ENCODE results near the gene KIF2C. TPM values are rescaled to one million over a fixed set of nuclear protein-coding genes. Genes with fewer than 3 reads are reported as not detected.
A peak's percentile ranks its signal among the peaks of the same experiment; 100 is the strongest.
"Not testable (repeated sequence)": the region's sequence is repeated elsewhere in the genome, so short reads cannot be mapped to it uniquely, and the experiment has no call there.

The KIF2C gene
- total RNA-seq, 1 experiment from 2014 or later, result 49.8 TPM

GRCh38 chr1:44717653-44718052 is 22.0 kb upstream of the KIF2C start:
- DNase-seq (ENCODE audit: extremely low read depth, low read depth), result no peak

GRCh38 chr1:44718091-44718490 is 21.5 kb upstream of the KIF2C start:
- DNase-seq (ENCODE audit: extremely low read depth, low read depth), result no peak

- no peak for DNase-seq (ENCODE audit: extremely low read depth, low read depth)
Measured at GRCh38 chr1:44719318-44719717, 20.3 kb upstream of the KIF2C start.

DNA sequence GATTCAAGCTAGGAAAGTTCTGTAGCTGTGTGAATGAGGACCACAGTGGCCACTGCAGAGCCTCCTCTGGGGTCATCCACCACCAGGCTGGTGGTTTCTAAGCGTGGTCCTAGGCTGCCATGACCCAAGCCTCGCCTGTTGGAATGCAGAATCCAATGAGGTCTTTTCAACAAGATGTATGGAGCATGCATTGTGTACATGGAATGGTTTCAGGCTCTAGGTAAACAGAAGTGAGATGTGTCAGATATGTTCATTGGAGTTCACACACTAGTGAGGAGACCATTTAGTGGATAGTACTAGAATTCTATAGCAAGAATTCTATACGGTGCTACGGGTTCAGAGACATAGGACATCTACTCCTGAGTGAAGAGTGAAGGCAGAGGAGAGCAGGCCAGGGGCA is 19.4 kb upstream of the KIF2C start:
- no peak for DNase-seq (ENCODE audit: extremely low read depth, low read depth)

DNA sequence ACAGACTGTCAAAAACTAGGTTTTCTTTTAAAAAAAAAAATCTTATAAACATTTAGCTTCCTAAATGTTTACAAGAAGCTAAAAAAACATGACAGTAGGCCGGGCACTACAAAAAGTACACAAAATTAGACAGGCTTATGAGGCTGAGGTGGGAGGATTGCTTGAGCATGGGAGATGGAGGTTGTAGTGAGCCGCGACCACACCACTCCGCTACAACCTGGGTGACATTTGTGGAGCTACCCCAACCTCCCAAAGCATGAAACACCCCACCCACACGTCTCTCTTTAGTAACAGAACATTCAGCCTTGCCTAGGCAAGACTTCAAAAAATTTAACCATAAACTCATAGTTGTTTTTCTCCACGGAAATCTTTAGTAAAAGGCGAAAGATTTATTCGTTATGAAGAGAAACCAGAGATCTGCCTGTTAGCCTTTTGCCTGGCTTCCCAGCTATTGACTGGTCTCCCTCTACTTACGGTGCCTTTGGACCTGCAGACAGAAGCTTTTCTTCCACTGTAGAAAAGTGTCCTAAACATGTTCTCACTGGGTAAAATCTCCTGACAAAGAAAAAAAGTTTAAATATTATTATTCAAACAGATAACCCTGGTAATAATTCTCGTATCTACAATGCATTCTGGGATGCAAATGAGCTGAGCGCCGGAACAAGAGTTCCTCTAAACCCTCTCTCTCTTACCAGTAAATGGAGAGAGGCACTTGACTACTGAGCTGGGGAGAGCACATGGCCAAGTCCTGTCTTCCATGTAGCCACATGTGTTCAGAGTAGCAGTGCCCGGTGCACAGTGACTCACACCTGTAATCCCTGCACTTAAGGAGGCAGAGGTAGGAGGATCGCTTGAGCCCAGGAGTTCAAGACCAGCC is 17.9 kb upstream of the KIF2C start:
- DNase-seq (ENCODE audit: extremely low read depth, low read depth), result peak; percentile 96

DNA sequence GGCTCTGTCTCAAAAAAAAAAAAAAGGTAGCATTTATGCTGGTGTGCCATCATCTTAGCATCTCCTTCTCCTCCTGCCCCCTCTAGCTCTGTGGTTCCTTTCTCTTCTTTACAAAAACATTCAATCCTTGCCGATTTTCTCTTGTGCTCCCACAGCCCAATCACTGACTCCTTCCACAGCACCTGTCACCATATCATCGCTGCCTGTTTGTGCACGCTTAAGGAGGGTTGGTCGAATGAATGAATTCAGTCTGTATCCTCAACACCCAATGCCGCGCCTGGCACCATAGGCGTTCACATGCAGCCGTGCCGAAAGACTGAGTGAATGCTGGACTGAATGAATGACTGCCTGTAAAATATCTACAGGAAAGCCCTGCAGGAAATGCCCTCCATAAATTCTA is 16.6 kb upstream of the KIF2C start:
- no peak for DNase-seq (ENCODE audit: extremely low read depth, low read depth)

DNA sequence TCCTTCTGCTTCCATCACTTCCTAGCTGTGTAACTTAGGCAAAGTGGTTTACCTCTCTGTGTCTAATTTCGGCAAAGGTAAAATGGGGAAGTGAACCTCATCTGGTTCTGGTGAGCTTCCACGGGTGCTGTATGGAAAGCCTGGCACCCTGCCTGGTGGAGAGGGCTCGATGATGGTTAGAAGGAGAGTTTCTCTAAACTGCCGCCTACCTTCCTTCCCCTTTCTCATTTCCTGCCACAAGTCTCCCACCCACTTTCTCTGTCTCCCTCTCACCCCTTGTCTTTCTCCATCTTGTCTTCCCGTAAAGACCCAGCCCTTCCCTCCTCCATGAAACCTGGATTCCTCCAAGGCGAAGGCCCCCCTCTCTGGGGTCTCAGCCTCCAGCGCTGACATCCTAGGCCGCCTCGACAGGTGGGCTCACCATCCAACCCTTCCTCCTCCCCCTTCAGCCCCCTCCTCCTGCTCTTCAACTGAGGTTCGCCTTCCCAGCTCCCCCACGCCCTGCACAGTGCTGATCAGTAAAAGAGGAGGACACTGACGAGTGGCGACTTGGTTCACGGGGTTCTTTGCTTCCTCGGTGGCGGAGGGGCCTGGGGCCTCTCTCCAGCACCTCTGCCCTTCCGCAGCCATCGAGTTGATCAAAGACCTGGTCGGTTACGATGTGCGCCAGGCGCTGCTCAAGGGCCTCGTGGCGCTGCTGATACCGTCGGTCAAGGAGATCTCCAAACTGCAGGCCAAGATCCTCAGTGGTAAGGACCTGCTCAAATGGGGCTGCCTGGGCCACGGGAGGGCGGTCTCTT is 15.9 kb upstream of the KIF2C start:
- DNase-seq (ENCODE audit: extremely low read depth, low read depth), result no peak

DNA sequence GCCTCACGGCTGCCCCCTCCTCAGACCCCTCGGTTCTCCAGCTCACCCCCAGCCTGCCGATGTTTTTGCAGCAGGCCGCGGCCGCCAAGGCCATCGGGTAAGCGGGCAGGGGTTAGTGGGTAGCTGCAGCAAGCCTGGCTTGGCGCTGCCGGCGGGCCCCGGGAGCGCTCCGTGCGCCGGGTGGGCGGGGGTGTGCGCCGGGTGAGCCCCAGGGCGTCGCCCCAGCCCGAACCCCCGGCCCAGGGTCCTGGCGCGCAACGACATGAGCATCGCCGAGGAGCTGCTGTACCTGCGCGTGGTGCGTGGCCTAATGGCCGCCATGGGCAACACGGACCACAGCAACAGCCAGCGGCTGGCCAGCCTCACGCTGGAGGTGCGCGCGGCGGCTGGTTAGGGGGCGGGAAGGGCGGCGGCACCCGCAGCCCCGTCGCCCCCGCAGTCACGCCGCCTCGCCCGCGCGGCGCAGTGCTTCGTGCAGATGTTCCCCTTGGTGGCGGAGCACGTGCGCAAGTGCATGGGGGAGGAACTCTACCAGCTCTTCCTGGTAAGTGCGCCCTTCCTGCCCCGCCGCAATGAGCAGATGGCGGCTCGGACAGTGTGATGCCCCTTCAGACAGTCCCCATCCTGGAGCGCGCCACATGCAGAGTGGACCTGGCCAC is 15.2 kb upstream of the KIF2C start:
- DNase-seq (ENCODE audit: extremely low read depth, low read depth), result no peak

DNA sequence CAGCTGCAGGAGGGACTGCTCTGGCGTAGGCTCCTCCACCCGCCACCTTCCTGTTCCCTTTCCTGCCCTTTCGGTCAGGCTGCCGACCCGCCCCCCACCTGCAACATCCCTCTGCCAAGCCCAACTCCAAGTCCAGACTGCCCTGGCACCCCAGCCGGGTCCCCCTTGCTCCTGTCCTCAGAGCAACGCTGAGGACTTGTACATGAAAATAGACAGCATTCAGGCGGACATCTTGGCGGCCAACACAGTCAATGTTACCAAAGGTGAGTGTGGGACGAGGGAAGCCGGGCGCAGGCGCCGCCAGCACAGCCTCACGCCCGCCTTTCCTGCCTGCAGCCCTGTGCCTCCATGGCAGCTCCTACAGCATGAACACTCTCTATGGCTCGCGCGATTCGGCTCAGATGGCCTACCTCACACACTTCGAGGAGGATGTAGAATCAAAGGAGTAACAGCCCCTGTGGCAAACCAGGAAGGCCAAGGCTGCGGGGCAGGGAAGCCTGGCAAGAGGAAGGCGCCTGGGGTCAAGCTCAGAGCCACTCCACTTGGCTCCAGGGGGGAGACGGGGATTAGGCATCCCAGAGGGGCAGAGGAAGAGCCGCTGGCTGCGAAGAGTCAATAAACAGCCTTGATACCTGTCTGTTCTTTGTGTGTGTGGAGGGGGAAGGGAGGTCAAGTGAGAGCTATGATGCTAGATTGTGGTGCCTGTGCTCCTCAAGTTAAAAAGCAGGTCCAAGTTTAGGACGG is 14.5 kb upstream of the KIF2C start:
- DNase-seq (ENCODE audit: extremely low read depth, low read depth), result no peak

DNA sequence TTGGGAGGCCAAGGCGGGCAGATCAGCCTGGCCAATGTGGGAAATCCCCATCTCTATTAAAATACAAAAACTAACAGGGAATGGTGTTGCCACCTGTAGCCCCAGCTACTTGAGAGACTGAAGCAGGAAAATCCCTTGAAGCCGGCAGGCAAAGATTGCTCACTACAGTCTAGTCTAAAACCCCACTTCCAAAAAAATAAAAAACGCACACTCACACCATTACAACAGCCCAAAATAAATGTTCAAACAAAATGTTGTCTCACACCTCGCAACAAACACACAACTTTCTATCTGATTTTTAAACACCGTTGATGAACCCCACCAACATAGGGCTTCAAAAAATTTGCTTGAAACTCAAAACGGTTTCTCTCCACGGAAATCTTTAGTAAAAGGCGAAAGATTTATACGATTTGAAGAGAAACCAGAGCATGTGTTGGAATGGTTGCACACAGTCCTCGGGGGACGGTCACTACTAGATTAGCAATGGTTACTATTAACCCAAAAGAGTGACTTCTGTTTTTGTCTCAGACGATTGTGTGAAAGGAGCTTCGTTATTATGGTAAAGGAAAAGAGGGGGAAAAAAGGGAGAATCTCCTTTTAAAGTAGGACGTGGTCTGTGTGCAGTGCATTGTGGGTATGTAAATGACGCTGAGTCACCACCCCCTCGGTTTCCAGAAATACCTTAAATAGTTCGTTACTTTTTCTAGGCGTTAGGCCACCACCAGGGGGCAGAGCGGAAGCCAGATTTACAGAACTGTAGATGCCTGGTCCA is 8.7 kb upstream of the KIF2C start, which contains the start of gene RNU5D-1:
Gene RNU5D-1 (minus strand): TSS at position 430 of the 772 bp plus-strand sequence.
- peak; percentile 94 for DNase-seq (ENCODE audit: extremely low read depth, low read depth)

- no peak for DNase-seq (ENCODE audit: extremely low read depth, low read depth)
Measured at GRCh38 chr1:44733365-44733764, 6.3 kb upstream of the KIF2C start.

DNA sequence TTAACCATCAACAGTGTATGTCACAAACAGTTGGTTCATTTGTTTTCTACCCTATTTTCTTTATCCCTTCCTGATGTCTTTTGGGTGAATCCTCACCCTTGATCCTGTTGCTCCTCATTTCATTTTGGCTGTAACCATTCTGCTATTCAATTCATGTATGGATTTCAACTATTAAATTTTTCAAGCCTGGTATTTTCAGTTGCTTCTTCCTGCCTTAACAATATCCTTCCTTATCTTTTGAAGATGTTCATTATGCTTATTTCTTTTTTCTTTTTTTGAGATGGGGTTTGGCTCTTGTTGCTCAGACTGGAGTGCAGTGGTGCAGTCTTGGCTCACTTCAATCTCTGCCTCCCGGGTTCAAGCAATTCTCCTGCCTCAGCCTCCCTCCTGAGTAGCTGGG is 5.9 kb upstream of the KIF2C start:
- no peak for DNase-seq (ENCODE audit: extremely low read depth, low read depth)

GRCh38 chr1:44735992-44736391 is 3.6 kb upstream of the KIF2C start:
- no peak for DNase-seq (ENCODE audit: extremely low read depth, low read depth)

DNA sequence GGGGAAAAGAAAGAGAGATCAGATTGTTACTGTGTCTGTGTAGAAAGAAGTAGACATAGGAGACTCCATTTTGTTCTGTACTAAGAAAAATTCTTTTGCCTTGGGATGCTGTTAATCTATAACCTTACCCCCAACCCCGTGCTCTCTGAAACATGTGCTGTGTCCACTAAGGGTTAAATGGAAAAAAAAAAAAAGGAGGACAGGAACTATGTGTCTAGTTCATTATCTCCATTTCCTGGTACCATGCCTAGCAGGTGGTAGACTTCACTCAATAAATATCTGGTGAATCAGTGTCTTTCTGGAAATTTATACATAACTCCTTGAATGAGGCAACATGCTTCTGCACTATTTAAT is 707 bp upstream of the KIF2C start:
- DNase-seq (ENCODE audit: extremely low read depth, low read depth), result not testable (repeated sequence)

- DNase-seq (ENCODE audit: extremely low read depth, low read depth), result no peak
Measured at GRCh38 chr1:44740179-44740617, 561 bp downstream of the KIF2C start.

DNA sequence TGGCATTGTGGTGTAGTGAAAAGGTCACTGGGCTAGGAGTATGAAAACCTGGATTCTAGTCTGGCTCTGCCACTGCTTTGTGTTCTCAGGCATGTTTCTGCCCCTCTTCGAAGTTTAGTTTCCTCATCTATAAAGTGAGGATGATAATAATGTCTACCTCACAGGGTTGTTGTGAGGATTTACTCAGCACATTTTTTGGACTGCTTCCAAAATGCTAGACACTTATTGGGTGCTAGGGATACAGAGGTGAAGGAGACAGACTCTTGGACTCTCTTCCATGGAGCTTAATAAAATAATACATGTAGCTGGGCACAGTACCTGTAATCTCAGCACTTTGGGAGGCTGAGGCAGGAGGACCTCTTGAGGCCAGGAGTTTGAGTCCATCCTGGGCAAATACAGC is 3.6 kb downstream of the KIF2C start:
- DNase-seq (ENCODE audit: extremely low read depth, low read depth), result no peak

DNA sequence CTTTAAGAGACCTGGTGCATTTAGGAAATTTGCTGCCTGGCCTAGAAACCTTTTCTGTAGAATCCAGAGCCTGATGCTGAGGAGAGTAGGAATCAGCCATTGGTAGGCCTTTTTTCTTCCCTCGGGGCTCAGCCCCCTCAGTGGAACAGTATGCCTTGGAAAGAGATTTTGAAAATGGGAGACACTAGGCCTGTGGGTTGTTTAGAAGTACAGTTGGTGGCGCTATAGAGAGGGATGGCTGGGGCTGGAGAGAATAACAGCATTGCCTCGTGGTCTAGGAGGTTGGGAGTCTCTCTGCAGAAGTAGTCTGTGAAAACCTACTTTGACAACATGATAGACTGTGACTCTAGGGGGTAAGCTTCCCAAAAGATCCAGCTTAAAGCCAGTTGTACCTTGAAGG is 8.2 kb downstream of the KIF2C start:
- DNase-seq (ENCODE audit: extremely low read depth, low read depth), result no peak

DNA sequence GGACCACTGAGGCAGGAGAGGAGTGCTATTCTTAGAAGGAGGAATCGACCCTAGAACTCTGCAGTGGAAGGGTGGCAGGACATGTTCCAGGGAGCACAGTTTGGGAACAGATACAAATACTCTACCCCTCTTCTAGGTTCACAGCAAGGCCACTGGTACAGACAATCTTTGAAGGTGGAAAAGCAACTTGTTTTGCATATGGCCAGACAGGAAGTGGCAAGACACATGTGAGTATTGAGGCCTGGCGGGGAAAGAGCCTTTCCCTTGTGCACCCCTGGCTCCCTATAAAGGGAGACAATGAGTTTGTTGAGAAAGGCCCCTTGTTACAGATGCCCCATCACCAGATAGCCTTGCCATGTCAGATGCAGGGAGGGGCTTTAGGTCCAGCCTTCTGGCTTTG is 17.8 kb downstream of the KIF2C start:
- DNase-seq (ENCODE audit: extremely low read depth, low read depth), result no peak

- DNase-seq (ENCODE audit: extremely low read depth, low read depth), result no peak
Measured at GRCh38 chr1:44759077-44759476, 19.4 kb downstream of the KIF2C start.

DNA sequence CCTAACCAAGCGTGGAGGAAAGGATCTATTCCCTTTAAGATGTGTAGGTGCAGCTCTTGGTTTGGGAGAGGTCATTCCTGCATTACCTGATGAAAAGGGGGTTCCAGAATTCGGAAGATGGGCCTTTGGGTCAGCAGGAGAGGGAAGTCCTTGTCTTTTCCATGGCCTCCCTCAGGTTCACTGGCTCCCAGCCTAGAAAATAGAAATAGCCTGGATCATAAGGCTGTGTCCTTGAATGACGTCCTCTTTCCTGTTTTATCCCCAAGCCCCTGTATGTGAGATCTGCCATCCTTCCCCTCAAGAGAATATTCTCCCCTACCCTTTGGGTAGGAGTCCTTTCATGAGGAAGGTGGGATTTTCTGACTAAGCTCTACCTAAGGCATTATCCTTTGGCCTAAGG is 21.2 kb downstream of the KIF2C start:
- no peak for DNase-seq (ENCODE audit: extremely low read depth, low read depth)
